ACC112 (cell line): ENCODE results near the gene RECQL5.

Experiments used
- H2AFZ ChIP-seq: fragments of 200-600 bp; sonication (generic); one replicate; pipeline ENCODE4 v1.6.0; 2017; ENCODE audit warnings: antibody characterized with exemption, low read length; ENCODE audit not compliant: unreplicated experiment
- H3K27ac ChIP-seq: fragments of 200-600 bp; sonication (generic); 2 replicates; pipeline ENCODE4 v1.5.1; 2014; ENCODE audit warnings: low read depth, mild to moderate bottlenecking, antibody characterized with exemption, low read length, moderate library complexity
- H3K27me3 ChIP-seq: fragments of 200-600 bp; sonication (generic); 2 replicates; pipeline ENCODE4 v1.6.1; 2014; ENCODE audit warnings: mild to moderate bottlenecking, antibody characterized with exemption, low read length, moderate library complexity, mixed read lengths; ENCODE audit not compliant: insufficient read depth
- H3K36me3 ChIP-seq: fragments of 200-600 bp; sonication (generic); 2 replicates; pipeline ENCODE4 v1.6.1; 2016; ENCODE audit warnings: mild to moderate bottlenecking, antibody characterized with exemption, low read length, moderate library complexity, mixed read lengths; ENCODE audit not compliant: insufficient read depth
- H3K4me1 ChIP-seq: fragments of 200-600 bp; sonication (generic); one replicate; pipeline ENCODE4 v1.6.1; 2016; ENCODE audit warnings: low read length, mixed read lengths; ENCODE audit not compliant: insufficient read depth, unreplicated experiment, control insufficient read depth
- H3K4me3 ChIP-seq: fragments of 200-600 bp; sonication (generic); 2 replicates; pipeline ENCODE4 v1.5.1; 2014; ENCODE audit warnings: mild to moderate bottlenecking, low read depth, low read length
- H3K79me2 ChIP-seq: fragments of 200-600 bp; sonication (generic); one replicate; pipeline ENCODE4 v1.6.0; 2016; ENCODE audit warnings: low read length; ENCODE audit not compliant: control insufficient read depth, unreplicated experiment, insufficient read depth

RECQL5 gene

DNA sequence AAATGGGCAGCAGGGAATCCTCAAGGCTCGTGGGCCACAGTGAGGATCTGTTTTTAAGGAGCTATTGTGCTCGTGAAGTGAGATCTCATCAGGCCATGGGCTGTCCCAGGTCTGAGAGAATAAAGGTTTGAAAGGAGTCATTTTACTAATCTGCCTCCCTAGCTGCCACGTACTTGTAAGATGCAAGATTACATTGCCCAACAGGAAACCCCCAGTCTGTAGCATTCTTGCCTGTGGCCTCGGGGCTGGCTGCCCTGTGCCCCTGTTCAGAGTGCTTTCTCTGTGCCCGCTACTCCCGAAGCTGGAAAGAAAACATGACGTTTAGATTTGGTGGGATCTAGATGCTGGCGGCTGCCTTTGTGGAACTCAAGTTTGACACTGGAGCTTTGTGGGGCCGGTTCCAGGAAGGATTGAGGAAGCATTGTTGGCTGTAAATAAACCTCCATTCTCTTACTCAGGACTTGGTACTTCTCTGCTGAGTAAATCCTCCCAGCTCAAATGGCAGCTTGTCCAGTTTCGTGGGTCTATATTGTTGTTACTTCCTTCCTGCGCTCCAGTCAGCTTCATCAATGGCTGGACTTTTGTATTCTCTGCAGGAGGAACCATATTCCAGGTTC lies 21.4 kb upstream of the RECQL5 start:
- no peaks in the 10 kb centered on the region for H3K27me3 ChIP-seq
- H3K4me1 ChIP-seq, result peaks cover 83% of the 10 kb centered on the region
- peaks cover 75% of the 10 kb centered on the region for H3K79me2 ChIP-seq
- H3K36me3 ChIP-seq, result peaks cover 10% of the 10 kb centered on the region; the same call in 1 of the 2 replicates
- no peak overlapping the region for H3K4me3 ChIP-seq
- peak overlapping the region; percentile 35 for H3K27ac ChIP-seq
- H2AFZ ChIP-seq, result no peak overlapping the region

DNA sequence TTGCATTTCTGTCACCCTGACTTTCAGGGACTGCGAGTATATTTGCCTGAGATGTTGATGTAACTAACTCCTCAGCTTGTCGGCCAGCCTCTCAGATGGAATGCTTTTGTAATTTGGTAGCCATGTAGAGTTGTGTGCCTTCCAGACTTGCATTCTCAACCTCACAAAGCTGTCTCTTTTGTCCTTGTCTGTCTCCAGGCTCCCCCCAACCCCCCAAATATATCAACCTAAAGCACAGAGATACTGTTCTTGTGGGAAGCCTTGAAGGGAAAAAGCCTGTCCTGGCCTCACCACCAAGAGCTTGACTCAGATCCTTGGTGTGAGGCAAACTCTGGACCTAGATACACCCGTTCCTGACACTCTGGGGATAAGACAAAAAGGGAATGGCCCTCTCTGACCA lies 18.5 kb upstream of the RECQL5 start:
- Histone ChIP-seq H3K27ac (peak overlapping the region; percentile 72; the same call in 1 of the 2 replicates), H3K36me3 (peaks cover 10% of the 10 kb centered on the region; the same call in 1 of the 2 replicates), H3K4me3 (no peak overlapping the region), H2AFZ (no peak overlapping the region), H3K79me2 (peaks cover 70% of the 10 kb centered on the region), H3K4me1 (peaks cover 68% of the 10 kb centered on the region), H3K27me3 (no peaks in the 10 kb centered on the region)

DNA sequence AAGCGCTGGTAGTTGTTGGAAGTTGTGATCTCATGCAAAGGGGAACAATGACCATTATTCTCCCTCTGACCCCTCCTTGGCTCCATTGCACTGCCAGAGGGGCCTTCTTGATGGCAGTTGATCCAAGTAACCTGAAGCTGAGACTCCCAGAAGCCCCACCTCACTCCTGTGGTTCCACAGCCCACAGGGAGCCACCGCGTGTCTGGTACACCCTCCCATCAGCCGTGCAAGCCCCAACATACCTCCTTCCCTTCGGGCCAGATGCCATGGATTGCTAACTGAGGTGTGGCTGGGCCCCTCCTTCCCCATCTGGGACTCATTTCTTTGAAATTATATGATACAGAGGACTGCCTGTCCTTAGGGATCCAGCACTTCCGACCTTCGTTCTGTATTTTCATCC lies 18.0 kb upstream of the RECQL5 start:
- peaks cover 10% of the 10 kb centered on the region; the same call in 1 of the 2 replicates for H3K36me3 ChIP-seq
- peaks cover 72% of the 10 kb centered on the region for H3K4me1 ChIP-seq

DNA sequence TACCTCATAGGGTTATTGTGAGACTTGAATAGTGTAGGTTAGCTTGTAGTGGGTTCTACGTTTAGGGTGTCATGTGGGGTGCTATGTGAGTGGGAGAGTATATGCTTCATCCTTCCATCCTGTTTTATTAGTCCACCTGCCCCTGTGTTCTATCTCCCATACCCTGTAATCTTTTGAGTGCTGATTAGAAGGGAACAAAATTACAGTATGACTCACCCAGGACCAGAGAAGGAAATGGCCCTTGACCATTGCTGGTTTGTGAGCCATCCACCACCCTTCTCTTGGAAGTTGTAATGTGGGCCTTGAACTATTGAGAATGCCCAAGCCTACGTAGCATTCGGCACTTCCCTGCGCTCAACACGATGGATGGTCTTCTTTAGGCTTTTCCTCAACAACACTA lies 17.3 kb upstream of the RECQL5 start:
- peak overlapping the region; percentile 72 for H3K27ac ChIP-seq
- no peak overlapping the region for H2AFZ ChIP-seq
- H3K79me2 ChIP-seq, result peaks cover 63% of the 10 kb centered on the region
- H3K4me1 ChIP-seq, result peaks cover 75% of the 10 kb centered on the region
- no peaks in the 10 kb centered on the region for H3K27me3 ChIP-seq
- peak overlapping the region; percentile 40; the same call in 1 of the 2 replicates for H3K4me3 ChIP-seq
- H3K36me3 ChIP-seq, result peaks cover 10% of the 10 kb centered on the region; the same call in 1 of the 2 replicates

More for the DNA sequence above, 18.0 kb upstream of the RECQL5 start:
- Histone ChIP-seq H3K27me3 (no peaks in the 10 kb centered on the region), H2AFZ (no peak overlapping the region), H3K27ac (peak overlapping the region; percentile 72), H3K4me3 (no peak overlapping the region), H3K79me2 (peaks cover 69% of the 10 kb centered on the region)

DNA sequence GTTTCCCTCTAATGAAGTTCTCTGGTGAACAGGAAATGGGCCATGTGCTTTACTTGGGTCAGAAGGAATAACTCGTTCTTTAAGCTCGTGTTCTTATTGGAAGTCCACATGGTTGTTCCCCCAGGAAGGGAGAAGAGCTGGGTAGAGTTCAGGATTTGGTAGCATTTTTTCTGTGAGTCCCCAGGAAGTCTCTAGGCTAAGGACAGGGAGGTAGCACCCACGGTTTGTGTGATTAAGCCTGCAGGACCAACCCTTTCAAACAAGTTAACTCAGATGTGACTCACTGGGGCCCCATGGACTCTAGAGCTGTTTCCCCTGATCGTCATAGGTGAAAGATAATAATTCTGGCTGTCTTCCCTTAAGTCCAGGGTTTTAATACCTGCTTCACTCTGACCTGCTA lies 16.6 kb upstream of the RECQL5 start:
- peaks cover 60% of the 10 kb centered on the region for H3K79me2 ChIP-seq
- peak overlapping the region; percentile 72 for H3K27ac ChIP-seq
- H3K36me3 ChIP-seq, result peaks cover 10% of the 10 kb centered on the region; the same call in 1 of the 2 replicates
- peak overlapping the region; percentile 40; the same call in 1 of the 2 replicates for H3K4me3 ChIP-seq
- peaks cover 70% of the 10 kb centered on the region for H3K4me1 ChIP-seq
- H2AFZ ChIP-seq, result no peak overlapping the region
- no peaks in the 10 kb centered on the region for H3K27me3 ChIP-seq

DNA sequence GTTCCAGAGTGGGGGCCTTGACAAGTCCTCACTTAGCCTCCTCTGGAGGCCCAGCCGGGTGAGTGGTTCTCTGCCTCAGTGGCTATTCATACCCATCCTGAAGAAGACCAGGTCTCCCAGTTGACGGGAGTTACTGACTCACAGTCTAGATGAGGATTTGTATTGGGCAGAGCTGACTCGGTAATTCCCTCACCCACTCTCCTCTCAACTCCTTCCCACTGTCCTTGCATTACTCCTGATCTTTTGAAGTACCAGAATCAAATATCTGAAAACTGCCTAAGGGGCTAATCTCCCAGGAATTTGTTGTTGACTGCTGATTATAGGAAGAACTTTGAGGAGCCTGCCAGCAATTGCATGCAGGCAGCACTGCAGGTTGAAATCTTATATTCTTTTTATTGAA lies 14.3 kb upstream of the RECQL5 start:
- H3K27ac ChIP-seq, result peak overlapping the region; percentile 63
- H3K4me3 ChIP-seq, result no peak overlapping the region
- peaks cover 13% of the 10 kb centered on the region for H3K36me3 ChIP-seq
- peaks cover 50% of the 10 kb centered on the region for H3K79me2 ChIP-seq
- no peak overlapping the region for H2AFZ ChIP-seq
- H3K4me1 ChIP-seq, result peaks cover 66% of the 10 kb centered on the region
- no peaks in the 10 kb centered on the region for H3K27me3 ChIP-seq

DNA sequence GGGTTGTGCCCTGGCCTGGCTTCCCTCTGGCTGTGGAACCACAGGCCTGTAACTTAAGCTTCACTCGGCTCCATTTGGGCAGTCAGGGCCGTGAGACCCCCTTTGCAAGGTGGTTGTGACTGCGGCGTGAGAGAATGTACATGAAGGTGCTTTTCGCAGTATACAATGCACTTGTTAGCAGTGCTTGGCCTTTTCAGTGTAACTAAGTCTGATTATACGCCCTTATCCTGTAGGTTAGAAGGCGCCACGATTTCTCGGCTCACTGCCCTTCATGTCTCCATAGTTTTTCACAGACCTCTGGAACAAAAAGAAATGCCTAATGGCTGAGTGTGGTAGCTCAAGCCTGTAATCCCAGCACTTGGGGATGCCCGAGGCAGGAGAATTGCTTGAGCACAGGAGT lies 13.5 kb upstream of the RECQL5 start:
- Histone ChIP-seq H3K36me3 (peaks cover 15% of the 10 kb centered on the region), H3K4me1 (peaks cover 64% of the 10 kb centered on the region), H2AFZ (no peak overlapping the region), H3K27me3 (no peaks in the 10 kb centered on the region), H3K79me2 (peaks cover 49% of the 10 kb centered on the region), H3K27ac (peak overlapping the region; percentile 63), H3K4me3 (no peak overlapping the region)

DNA sequence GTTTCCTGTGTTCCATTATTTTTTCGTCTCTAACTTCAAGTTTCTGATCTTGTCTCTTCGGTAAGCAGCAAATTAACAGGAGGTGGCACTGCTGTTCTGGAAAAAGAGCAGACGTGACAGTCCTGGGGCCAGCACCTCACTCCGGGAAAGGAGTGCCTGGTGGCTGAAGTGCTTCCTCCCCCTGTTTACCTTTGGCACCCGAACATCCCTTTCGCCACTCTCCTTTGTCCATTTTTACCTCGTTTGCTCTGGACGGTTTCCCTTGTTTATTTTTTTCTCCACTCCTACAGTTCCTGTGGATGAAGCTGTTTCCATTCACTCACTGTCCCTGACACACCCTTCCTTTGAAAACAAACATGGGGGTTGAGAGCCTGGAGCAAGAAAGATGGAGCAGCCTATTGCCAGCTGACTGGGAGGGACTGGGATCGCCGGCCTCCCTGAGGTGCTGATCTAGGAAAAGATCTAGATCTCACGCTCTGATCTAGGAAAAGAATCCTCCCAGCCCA lies 12.8 kb upstream of the RECQL5 start:
- no peak overlapping the region for H3K4me3 ChIP-seq
- H3K79me2 ChIP-seq, result peaks cover 42% of the 10 kb centered on the region
- no peak overlapping the region for H2AFZ ChIP-seq
- H3K27ac ChIP-seq, result peak overlapping the region; percentile 4; the same call in 1 of the 2 replicates
- H3K36me3 ChIP-seq, result peaks cover 11% of the 10 kb centered on the region
- H3K4me1 ChIP-seq, result peaks cover 60% of the 10 kb centered on the region
- H3K27me3 ChIP-seq, result no peaks in the 10 kb centered on the region

DNA sequence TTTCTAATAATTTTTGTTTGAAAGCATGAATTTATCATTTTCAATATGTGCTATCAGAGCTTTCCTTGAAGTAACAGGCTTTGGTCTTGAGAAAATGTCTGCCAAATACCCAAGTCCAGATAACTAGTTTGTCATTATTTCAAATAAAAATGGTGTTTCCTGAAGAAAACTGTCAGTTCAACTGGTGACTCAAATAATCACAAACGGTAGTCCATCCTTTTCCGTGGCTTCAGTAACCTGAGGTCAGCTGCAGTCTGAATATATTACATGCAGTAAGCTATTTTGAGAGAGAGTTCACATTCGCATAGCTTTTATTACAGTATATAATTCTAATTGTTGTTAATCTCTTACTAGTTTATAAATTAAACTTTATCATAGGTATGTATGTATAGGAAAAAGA lies 9.5 kb upstream of the RECQL5 start:
- H2AFZ ChIP-seq, result no peak overlapping the region
- peaks cover 7% of the 10 kb centered on the region for H3K36me3 ChIP-seq
- H3K79me2 ChIP-seq, result peaks cover 40% of the 10 kb centered on the region
- H3K4me1 ChIP-seq, result peaks cover 44% of the 10 kb centered on the region
- no peak overlapping the region for H3K27ac ChIP-seq
- H3K27me3 ChIP-seq, result no peaks in the 10 kb centered on the region
- H3K4me3 ChIP-seq, result no peak overlapping the region

DNA sequence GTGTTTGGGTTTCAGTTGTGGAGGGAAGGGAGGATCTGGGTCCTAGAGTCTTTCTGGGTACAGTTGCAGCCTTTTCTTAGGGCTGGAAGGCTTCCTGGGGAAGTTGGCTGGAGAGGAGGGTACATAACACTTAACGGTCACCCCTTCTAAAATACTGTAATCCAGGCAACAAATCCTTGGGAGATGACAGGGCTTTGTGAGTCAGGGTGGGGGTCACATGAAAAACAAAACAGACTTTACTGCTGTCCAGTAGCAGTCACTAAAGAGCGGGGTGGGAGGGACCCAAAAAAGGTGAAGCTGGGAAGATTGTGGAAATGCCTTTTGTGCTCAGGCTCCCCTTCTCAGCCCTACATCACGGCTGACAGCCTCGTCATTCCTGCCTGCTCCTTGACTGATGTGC lies 6.5 kb upstream of the RECQL5 start:
- Histone ChIP-seq H3K4me3 (no peak overlapping the region), H3K79me2 (peaks cover 54% of the 10 kb centered on the region), H3K27ac (no peak overlapping the region), H3K36me3 (peaks cover 14% of the 10 kb centered on the region), H2AFZ (no peak overlapping the region), H3K27me3 (no peaks in the 10 kb centered on the region), H3K4me1 (peaks cover 24% of the 10 kb centered on the region)

DNA sequence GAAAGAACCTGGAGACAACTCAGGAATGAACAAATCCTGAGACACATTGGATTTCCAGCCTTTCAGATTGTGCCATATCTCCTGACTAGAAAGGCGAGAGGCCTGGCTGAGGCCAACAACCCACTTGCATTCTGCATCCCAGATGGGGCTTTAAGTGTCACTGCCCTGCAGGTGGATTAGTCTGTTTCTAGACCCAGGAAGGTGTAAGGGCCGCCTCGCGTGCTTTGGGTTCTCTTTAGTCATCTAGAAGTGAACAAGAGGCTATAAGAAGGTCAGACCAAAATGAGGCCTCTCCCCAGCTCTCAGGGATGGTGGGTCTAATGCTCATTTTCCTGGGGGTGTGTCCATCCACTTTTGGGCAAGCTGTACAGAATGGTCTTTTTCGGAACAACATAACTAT lies 5.1 kb upstream of the RECQL5 start:
- no peak overlapping the region for H3K27ac ChIP-seq
- peaks cover 64% of the 10 kb centered on the region for H3K79me2 ChIP-seq
- peaks cover 19% of the 10 kb centered on the region for H3K4me1 ChIP-seq
- peaks cover 14% of the 10 kb centered on the region for H3K36me3 ChIP-seq
- no peak overlapping the region for H2AFZ ChIP-seq
- H3K4me3 ChIP-seq, result no peak overlapping the region
- no peaks in the 10 kb centered on the region for H3K27me3 ChIP-seq
